Fibroblast of lung (primary cell): Measurements from ENCODE around the gene FXYD6. TPM values are rescaled to one million over a fixed set of nuclear protein-coding genes. Genes with fewer than 3 reads are reported as not detected.

Experiments used
- DNase-seq, 2 donors: peaks; one replicate each; pipeline versions ENCODE4 v3.0.0 to v3.0.0-alpha.2; 2010; ENCODE audit warnings: low read depth in 2 of 2
- H2AFZ ChIP-seq: 2 replicates; pipeline ENCODE4 v1.5.1; 2012; ENCODE audit warnings: low read length, control low read depth, inconsistent platforms
- H3K27ac ChIP-seq: 2 replicates; pipeline ENCODE4 v1.5.1; 2011; ENCODE audit warnings: low read length, control low read depth; ENCODE audit not compliant: insufficient read depth
- H3K27me3 ChIP-seq: 2 replicates; pipeline ENCODE4 v1.5.1; 2011; ENCODE audit warnings: mild to moderate bottlenecking, low read length; ENCODE audit not compliant: control insufficient read depth, insufficient read depth
- H3K36me3 ChIP-seq: 2 replicates; pipeline ENCODE4 v1.5.1; 2011; ENCODE audit warnings: low read length; ENCODE audit not compliant: control insufficient read depth, insufficient read depth
- H3K4me1 ChIP-seq: 2 replicates; pipeline ENCODE4 v1.5.1; 2011; ENCODE audit warnings: low read length; ENCODE audit not compliant: control insufficient read depth, insufficient read depth; ENCODE audit errors: extremely low read depth
- H3K4me2 ChIP-seq: 2 replicates; pipeline ENCODE4 v1.5.1; 2011; ENCODE audit warnings: low read length, control low read depth; ENCODE audit not compliant: insufficient read depth; ENCODE audit errors: extremely low read depth
- H3K4me3 ChIP-seq, 4 experiments: fragments of 200-600 bp in 1 of 4; sonication (generic) in 1 of 4; replicated peaks in 1 of 4; 2 replicates each; pipeline ENCODE4 v1.5.1; 2011 to 2016; ENCODE audit warnings: low read length in 4 of 4, low read depth in 3 of 4, mild to moderate bottlenecking in 3 of 4, control low read depth in 2 of 4, inconsistent platforms in 1 of 4, mixed read lengths in 1 of 4; ENCODE audit not compliant: insufficient read depth in 1 of 4; ENCODE audit errors: control extremely low read depth in 1 of 4
- H3K79me2 ChIP-seq: 2 replicates; pipeline ENCODE4 v1.5.1; 2012; ENCODE audit warnings: mild to moderate bottlenecking, low read length, inconsistent platforms; ENCODE audit not compliant: control insufficient read depth, insufficient read depth
- H3K9ac ChIP-seq: 2 replicates; pipeline ENCODE4 v1.5.1; 2011; ENCODE audit warnings: mild to moderate bottlenecking, low read length, control low read depth; ENCODE audit not compliant: insufficient read depth
- H3K9me3 ChIP-seq: 2 replicates; pipeline ENCODE4 v1.5.1; 2012; ENCODE audit warnings: low read depth, low read length; ENCODE audit not compliant: control insufficient read depth, insufficient read depth
- H4K20me1 ChIP-seq: 2 replicates; pipeline ENCODE4 v1.5.1; 2011; ENCODE audit warnings: low read length; ENCODE audit not compliant: control insufficient read depth, insufficient read depth; ENCODE audit errors: extremely low read depth
- CTCF ChIP-seq, 2 donors: IDR thresholded peaks in 1 of 2; conservative IDR thresholded peaks in 1 of 2; 1 replicate in 1 of 2; 2 replicates in 1 of 2; pipeline ENCODE4 v1.5.1; 2011 to 2012; ENCODE audit warnings: low read length in 2 of 2, control low read depth in 1 of 2, inconsistent platforms in 1 of 2, low read depth in 1 of 2, mild to moderate bottlenecking in 1 of 2
- EZH2 ChIP-seq: IDR thresholded peaks from 2 replicates; pipeline ENCODE4 v1.5.1; 2012; ENCODE audit warnings: low read length, control low read depth, mild to moderate bottlenecking; ENCODE audit errors: missing control alignments
- polyA plus RNA-seq, 2 donors: library from polyadenylated mRNA; depleted of rRNA in 1 of 2; stranded (reverse) in 1 of 2; unstranded in 1 of 2; fragments of >200 nt; gene quantifications; 2 replicates each; pipeline ENCODE4 v1.2.1, GENCODE V29; 2011 to 2012; ENCODE audit warnings: missing spikeins in 1 of 2
- total RNA-seq: library from RNA; depleted of rRNA; stranded (reverse); fragments of >200 nt; gene quantifications from 2 replicates; pipeline ENCODE4 v1.2.1, GENCODE V29; 2014

FXYD6 gene
- total and polyA plus RNA-seq, 2 donors (not counting 1 experiment from before 2014, with no cell fraction given): 0.43 to 5.1 TPM

- DNase-seq: no peak
- no peak overlapping the region for H3K4me3 ChIP-seq
Measured at GRCh38 chr11:117924631-117925170, 48.2 kb upstream of the FXYD6 start.

GRCh38 chr11:117923773-117924172, 47.3 kb upstream of the FXYD6 start:
- Histone ChIP-seq H3K9ac (no peak overlapping the region), H3K79me2 (no peaks in the 10 kb centered on the region), H2AFZ (no peak overlapping the region), H3K4me1 (no peaks in the 10 kb centered on the region), H3K27ac (no peak overlapping the region), H3K36me3 (no peaks in the 10 kb centered on the region), H4K20me1 (no peaks in the 10 kb centered on the region), H3K9me3 (no peaks in the 10 kb centered on the region), H3K27me3 (peaks cover 4% of the 10 kb centered on the region), H3K4me3 (no peak overlapping the region), H3K4me2 (no peak overlapping the region)
- no peak for DNase-seq
- TF ChIP-seq EZH2: no peak
- TF ChIP-seq CTCF (conservative IDR thresholded peaks at IDR 0.05 in 1 of 2, IDR thresholded peaks at IDR 0.05 in 1 of 2; ENCODE audit: low read depth in 1 of 2, low read length in 2 of 2): no peak

More at GRCh38 chr11:117924631-117925170, 48.2 kb upstream of the FXYD6 start:
- Histone ChIP-seq H3K27me3 (peaks cover 6% of the 10 kb centered on the region), H3K27ac (no peak overlapping the region), H3K79me2 (no peaks in the 10 kb centered on the region), H4K20me1 (no peaks in the 10 kb centered on the region), H3K9me3 (no peaks in the 10 kb centered on the region), H3K4me1 (no peaks in the 10 kb centered on the region), H3K4me2 (no peak overlapping the region), H3K36me3 (no peaks in the 10 kb centered on the region), H3K9ac (no peak overlapping the region), H2AFZ (no peak overlapping the region)
- no peak for TF ChIP-seq CTCF (conservative IDR thresholded peaks at IDR 0.05 in 1 of 2, IDR thresholded peaks at IDR 0.05 in 1 of 2; ENCODE audit: low read depth in 1 of 2, low read length in 2 of 2)
- TF ChIP-seq EZH2: no peak

- H2AFZ ChIP-seq: no peak overlapping the region
- no peak overlapping the region for H3K9ac ChIP-seq
- TF ChIP-seq CTCF (conservative IDR thresholded peaks at IDR 0.05 in 1 of 2, IDR thresholded peaks at IDR 0.05 in 1 of 2; ENCODE audit: low read depth in 1 of 2, low read length in 2 of 2): no peak
- TF ChIP-seq EZH2: no peak
- H3K4me3 ChIP-seq: no peak overlapping the region
- no peaks in the 10 kb centered on the region for H3K9me3 ChIP-seq
- H3K4me1 ChIP-seq: no peaks in the 10 kb centered on the region
- no peak overlapping the region for H3K27ac ChIP-seq
- H3K36me3 ChIP-seq: no peaks in the 10 kb centered on the region
- no peak overlapping the region for H3K4me2 ChIP-seq
- no peaks in the 10 kb centered on the region for H4K20me1 ChIP-seq
- DNase-seq: no peak
- H3K27me3 ChIP-seq: peaks cover 3% of the 10 kb centered on the region
- no peaks in the 10 kb centered on the region for H3K79me2 ChIP-seq
Measured at GRCh38 chr11:117923275-117923674, 46.8 kb upstream of the FXYD6 start.
